ENCODE results near the gene COL20A1. TPM values are rescaled to one million over a fixed set of nuclear protein-coding genes. Genes with fewer than 3 reads are reported as not detected.

COL20A1 gene
- total RNA-seq, 4 donors from 2014 or later: 0.97 to 1.2 TPM; not detected in 2

- Histone ChIP-seq H3K27me3 (no peaks in the 10 kb centered on the region), H3K9me3 (no peaks in the 10 kb centered on the region), H3K36me3 (no peaks in the 10 kb centered on the region), H3K4me3 (no peak overlapping the region), H3K4me1 (no peaks in the 10 kb centered on the region), H3K27ac (no peak overlapping the region)
- no peak for DNase-seq
- no peak for TF ChIP-seq POLR2A (IDR thresholded peaks at IDR 0.05)
- no peak for TF ChIP-seq CTCF (IDR thresholded peaks at IDR 0.05)
- intact Hi-C loops (cut with DNase I; ENCODE audit: low total_unique reads): no loop called here
These were observed 22.3 kb downstream of the COL20A1 start for GRCh38 chr20:63315240-63315689.

- intact Hi-C loops (cut with DNase I; ENCODE audit: low total_unique reads): no loop called here
- no peak for DNase-seq
- H3K9me3 ChIP-seq: no peaks in the 10 kb centered on the region
- H3K27ac ChIP-seq: no peak overlapping the region
- no peaks in the 10 kb centered on the region for H3K27me3 ChIP-seq
- no peak for TF ChIP-seq CTCF (IDR thresholded peaks at IDR 0.05)
- TF ChIP-seq POLR2A (IDR thresholded peaks at IDR 0.05): no peak
- H3K36me3 ChIP-seq: no peaks in the 10 kb centered on the region
- H3K4me1 ChIP-seq: no peaks in the 10 kb centered on the region
- H3K4me3 ChIP-seq: no peak overlapping the region
These were observed 22.9 kb downstream of the COL20A1 start for GRCh38 chr20:63315731-63316491.

GRCh38 chr20:63316502-63316921, 23.5 kb downstream of the COL20A1 start:
- no peaks in the 10 kb centered on the region for H3K4me1 ChIP-seq
- H3K9me3 ChIP-seq: no peaks in the 10 kb centered on the region
- intact Hi-C loops (cut with DNase I; ENCODE audit: low total_unique reads): no loop called here
- H3K27ac ChIP-seq: no peak overlapping the region
- no peak for DNase-seq
- no peaks in the 10 kb centered on the region for H3K36me3 ChIP-seq
- TF ChIP-seq CTCF (IDR thresholded peaks at IDR 0.05): no peak
- TF ChIP-seq POLR2A (IDR thresholded peaks at IDR 0.05): no peak
- no peaks in the 10 kb centered on the region for H3K27me3 ChIP-seq
- no peak overlapping the region for H3K4me3 ChIP-seq

GRCh38 chr20:63317061-63317460, 24.1 kb downstream of the COL20A1 start:
- H3K27ac ChIP-seq: no peak overlapping the region
- H3K4me1 ChIP-seq: no peaks in the 10 kb centered on the region
- no peak for DNase-seq
- H3K9me3 ChIP-seq: no peaks in the 10 kb centered on the region
- no peak overlapping the region for H3K4me3 ChIP-seq
- intact Hi-C loops (cut with DNase I; ENCODE audit: low total_unique reads): no loop called here
- H3K27me3 ChIP-seq: no peaks in the 10 kb centered on the region
- TF ChIP-seq POLR2A (IDR thresholded peaks at IDR 0.05) (no peak), CTCF (IDR thresholded peaks at IDR 0.05) (no peak)
- H3K36me3 ChIP-seq: no peaks in the 10 kb centered on the region

- no peaks in the 10 kb centered on the region for H3K27me3 ChIP-seq
- no peak for DNase-seq
- no peaks in the 10 kb centered on the region for H3K9me3 ChIP-seq
- TF ChIP-seq CTCF (IDR thresholded peaks at IDR 0.05) (no peak), POLR2A (IDR thresholded peaks at IDR 0.05) (no peak)
- H3K4me3 ChIP-seq: no peak overlapping the region
- H3K4me1 ChIP-seq: no peaks in the 10 kb centered on the region
- H3K27ac ChIP-seq: no peak overlapping the region
- intact Hi-C loops (cut with DNase I; ENCODE audit: low total_unique reads): no loop called here
- no peaks in the 10 kb centered on the region for H3K36me3 ChIP-seq
These were observed 24.8 kb downstream of the COL20A1 start for GRCh38 chr20:63317601-63318291.

Measured in uterus (tissue), 4 donors.